CD4-positive, alpha-beta T cell (primary cell): Measurements from ENCODE around the gene IQCF5. TPM values are rescaled to one million over a fixed set of nuclear protein-coding genes. Genes with fewer than 3 reads are reported as not detected.

Experiments
- ATAC-seq: fragments of 200-7000 bp; cut with Tn5 transposase; one replicate; pipeline ENCODE4 v1.10.0; 2022; ENCODE audit warnings: mild to moderate bottlenecking; ENCODE audit not compliant: poor library complexity
- CTCF ChIA-PET: fragments of 350-600 bp; sonication (Branson Sonifier 250); formaldehyde crosslinking; loops from one replicate; lab custom pipeline; 2021; ENCODE audit warnings: antibody characterized with exemption, inconsistent platforms; lab: Charles Lee
- POLR2A ChIA-PET: fragments of 350-600 bp; sonication (Branson Sonifier 250); formaldehyde crosslinking; loops from one replicate; lab custom pipeline; 2021; ENCODE audit warnings: antibody characterized with exemption, inconsistent platforms; lab: Charles Lee
- DNase-seq, 14 experiments: peaks; one replicate each; pipeline ENCODE4 v3.0.0-alpha.2; 2013 to 2020; ENCODE audit warnings: mixed read lengths in 2 of 14
- H3K27ac ChIP-seq, 2 donors: one replicate each; pipeline versions ENCODE4 v1.5.1 to v1.7.0; 2013; ENCODE audit warnings: low read length in 2 of 2, low read depth in 1 of 2, mild to moderate bottlenecking in 1 of 2
- H3K27me3 ChIP-seq, 2 experiments: 1 replicate in 1 of 2; 2 replicates in 1 of 2; pipeline versions ENCODE4 v1.6.1 to v1.7.0; 2013; ENCODE audit warnings: low read length in 2 of 2, control low read depth in 1 of 2, mild to moderate bottlenecking in 1 of 2, moderate library complexity in 1 of 2; ENCODE audit not compliant: insufficient read depth in 2 of 2, control insufficient read depth in 1 of 2
- H3K36me3 ChIP-seq: one replicate; pipeline ENCODE4 v1.6.1; 2013; ENCODE audit warnings: low read length, control low read depth; ENCODE audit not compliant: insufficient read depth
- H3K4me1 ChIP-seq: one replicate; pipeline ENCODE4 v1.6.1; 2013; ENCODE audit warnings: low read length, control low read depth; ENCODE audit not compliant: insufficient read depth
- H3K4me3 ChIP-seq: one replicate; pipeline ENCODE4 v1.5.1; 2013; ENCODE audit warnings: mild to moderate bottlenecking, low read length, moderate library complexity
- H3K9me3 ChIP-seq, 2 experiments: 1 replicate in 1 of 2; 2 replicates in 1 of 2; pipeline versions ENCODE4 v1.6.1 to v1.7.0; 2013; ENCODE audit warnings: low read length in 2 of 2, mild to moderate bottlenecking in 2 of 2, control low read depth in 1 of 2, moderate library complexity in 1 of 2; ENCODE audit not compliant: control insufficient read depth in 1 of 2, insufficient read depth in 1 of 2
- H3K27ac Mint-ChIP-seq: one replicate; pipeline ENCODE4 v1.8.0; 2020; ENCODE audit warnings: mixed read lengths
- H3K27me3 Mint-ChIP-seq: one replicate; pipeline ENCODE4 v1.8.0; 2021; ENCODE audit warnings: mixed read lengths
- H3K36me3 Mint-ChIP-seq: one replicate; pipeline ENCODE4 v1.8.0; 2021; ENCODE audit warnings: low read depth, mixed read lengths
- H3K4me1 Mint-ChIP-seq: one replicate; pipeline ENCODE4 v1.8.0; 2021; ENCODE audit warnings: low read depth, mixed read lengths
- H3K4me3 Mint-ChIP-seq: one replicate; pipeline ENCODE4 v1.8.0; 2020; ENCODE audit warnings: mild to moderate bottlenecking, mixed read lengths
- H3K9me3 Mint-ChIP-seq: one replicate; pipeline ENCODE4 v1.8.0; 2020; ENCODE audit warnings: mixed read lengths
- CTCF ChIP-seq: fragments of 200-600 bp; IDR thresholded peaks from one replicate; pipeline ENCODE4 v1.8.0; 2022; ENCODE audit warnings: antibody characterized with exemption, mild to moderate bottlenecking
- intact Hi-C, 2 experiments: fragments of 100-400 bp; cut with DNase I in 1 of 2; cut with micrococcal nuclease in 1 of 2; formaldehyde crosslinking; loops; one replicate each; pipeline versions ENCODE4 v1.15.1 to v1.9.0; 2023 to 2025; cut with DNase I, micrococcal nuclease
- polyA plus RNA-seq, 2 donors: library from polyadenylated mRNA; unstranded; fragments of 120-200 nt; gene quantifications; one replicate each; pipeline ENCODE4 v1.2.1, GENCODE V29; 2013
- total RNA-seq, 174 experiments: library from RNA in 2 of 174; stranded (reverse) in 2 of 174; gene quantifications; one replicate each; pipeline ENCODE4 v1.2.3 and lab custom pipeline; 2021 to 2026

Gene IQCF5
- total RNA-seq, result not detected
- not detected for polyA plus RNA-seq (2013, experiment 1 of 2)
- polyA plus RNA-seq (2013, experiment 2 of 2), result not detected
- total RNA-seq (lab: John Stamatoyannopoulos, UW), result 0 to 0.06 (median 0) reads per million in 172 experiments

GRCh38 chr3:51875501-51875900 lies at the start of gene IQCF5:
Gene IQCF5, minus strand, starts transcription at chr3:51875601. Its CDS starts 70 bp downstream, at chr3:51875531.
- Histone ChIP-seq H3K4me1 (no peaks in the 10 kb centered on the region), H3K9me3 (no peaks in the 10 kb centered on the region), H3K27ac (no peak within 1 kb of the TSS), H3K4me3 (no peak within 1 kb of the TSS), H3K27me3 (peaks cover 0 to 2% of the 10 kb centered on the region in 2 experiments), H3K36me3 (no peaks in the 10 kb centered on the region)
- TF ChIP-seq CTCF, result no peak
- CTCF ChIA-PET, result no interaction called here
- Mint-ChIP-seq H3K27ac (no peak within 1 kb of the TSS), H3K36me3 (no peaks in the 10 kb centered on the region), H3K9me3 (no peaks in the 10 kb centered on the region), H3K4me1 (no peaks in the 10 kb centered on the region), H3K4me3 (no peak within 1 kb of the TSS), H3K27me3 (peaks cover 24% of the 10 kb centered on the region)
- intact Hi-C loops, result no loop called here
- DNase-seq, result no peak
- ATAC-seq, result no peak
- POLR2A ChIA-PET, result no interaction called here

DNA sequence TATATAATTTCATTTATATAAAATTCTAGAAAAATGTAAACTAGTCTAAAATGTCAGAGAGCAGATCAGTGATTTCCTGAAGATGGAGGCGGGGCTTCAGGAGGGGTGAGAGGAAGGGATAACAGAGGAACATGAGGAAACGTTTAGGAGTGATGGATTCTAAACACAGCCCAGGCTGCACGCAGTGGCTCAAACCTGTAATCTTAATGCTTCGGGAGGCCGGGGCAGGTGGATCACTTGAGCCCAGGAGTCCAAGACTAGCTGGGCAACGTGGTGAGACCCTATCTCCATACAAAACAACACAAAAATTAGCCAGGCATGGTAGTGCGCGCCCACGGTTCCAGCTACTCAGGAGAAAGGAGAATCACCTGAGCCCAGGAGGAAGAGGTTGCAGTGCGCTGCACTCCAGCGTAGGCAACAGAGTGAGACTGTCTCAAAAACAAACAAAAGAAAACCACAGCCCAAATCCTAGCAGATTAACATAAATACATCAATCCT lies 45.7 kb upstream of the IQCF5 start:
- Mint-ChIP-seq H3K4me1 (no peaks in the 10 kb centered on the region), H3K27ac (no peak overlapping the region), H3K27me3 (peaks cover 3% of the 10 kb centered on the region), H3K36me3 (no peaks in the 10 kb centered on the region), H3K9me3 (no peaks in the 10 kb centered on the region), H3K4me3 (no peak overlapping the region)
- no peaks in the 10 kb centered on the region for H3K27me3 ChIP-seq
- TF ChIP-seq CTCF, result no peak
- no peak overlapping the region for H3K27ac ChIP-seq
- ChIA-PET CTCF (no interaction called here), POLR2A (no interaction called here)
- no peaks in the 10 kb centered on the region for H3K4me1 ChIP-seq
- H3K9me3 ChIP-seq, result no peaks in the 10 kb centered on the region
- ATAC-seq, result no peak
- no peak for DNase-seq
- H3K36me3 ChIP-seq, result no peaks in the 10 kb centered on the region
- intact Hi-C loops, result no loop called here
- no peak overlapping the region for H3K4me3 ChIP-seq

DNA sequence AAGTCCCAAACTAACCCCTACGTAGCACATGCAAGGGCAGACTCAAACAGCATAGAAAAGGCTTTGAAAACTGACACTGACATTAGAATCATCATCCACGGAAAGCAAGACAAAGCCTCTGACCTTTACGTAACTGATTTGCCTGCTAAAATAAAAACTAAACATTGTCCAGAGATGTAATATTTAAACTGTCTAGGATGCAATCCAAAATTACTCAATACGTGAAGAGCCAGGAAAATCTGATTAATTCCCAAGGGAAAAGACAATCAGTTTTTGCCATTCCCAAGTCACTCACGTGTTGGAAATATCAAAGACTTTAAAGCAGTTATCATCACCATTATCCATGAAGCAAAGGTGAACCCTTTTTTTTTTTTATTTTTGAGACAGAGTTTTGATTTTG lies 41.0 kb upstream of the IQCF5 start:
- Histone ChIP-seq H3K27me3 (no peaks in the 10 kb centered on the region), H3K36me3 (no peaks in the 10 kb centered on the region), H3K4me1 (no peaks in the 10 kb centered on the region), H3K27ac (no peak overlapping the region), H3K9me3 (no peaks in the 10 kb centered on the region), H3K4me3 (no peak overlapping the region)
- Mint-ChIP-seq H3K27me3 (peaks cover 13% of the 10 kb centered on the region), H3K27ac (no peak overlapping the region), H3K36me3 (no peaks in the 10 kb centered on the region), H3K9me3 (no peaks in the 10 kb centered on the region), H3K4me1 (no peaks in the 10 kb centered on the region), H3K4me3 (no peak overlapping the region)
- ATAC-seq (no peak), DNase-seq (no peak)
- no peak for TF ChIP-seq CTCF
- ChIA-PET POLR2A (no interaction called here), CTCF (no interaction called here)
- intact Hi-C loops, result no loop called here
